Cerebellar nuclear complex (tissue), 1 donor: Measurements from ENCODE around the gene MSANTD2.

ENCODE experiments used
- DNase-seq, 2 experiments: peaks; one replicate each; lab custom pipeline; 2025; lab: John Stamatoyannopoulos, UW

Gene MSANTD2

DNA sequence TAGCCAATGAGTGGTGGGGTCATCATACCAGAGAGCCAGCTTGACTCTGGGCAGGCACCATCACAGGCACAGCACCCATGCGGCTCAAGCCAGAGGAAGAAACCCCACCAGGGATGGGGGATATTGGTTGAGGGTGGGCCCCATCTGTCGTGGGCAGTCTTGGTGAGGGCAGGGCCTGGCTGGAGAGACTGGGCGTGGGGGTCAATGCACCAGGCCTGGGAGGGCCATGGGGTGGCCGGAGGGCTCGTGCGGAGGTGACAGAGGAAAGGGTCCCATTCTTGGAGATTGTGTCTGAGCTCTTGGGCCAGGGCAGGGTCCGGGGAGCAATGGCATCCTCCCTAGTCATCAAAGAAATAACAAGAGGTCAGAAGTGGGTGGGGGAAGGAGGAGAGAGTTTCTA, 46.6 kb downstream of the MSANTD2 start:
- DNase-seq: no peak

DNA sequence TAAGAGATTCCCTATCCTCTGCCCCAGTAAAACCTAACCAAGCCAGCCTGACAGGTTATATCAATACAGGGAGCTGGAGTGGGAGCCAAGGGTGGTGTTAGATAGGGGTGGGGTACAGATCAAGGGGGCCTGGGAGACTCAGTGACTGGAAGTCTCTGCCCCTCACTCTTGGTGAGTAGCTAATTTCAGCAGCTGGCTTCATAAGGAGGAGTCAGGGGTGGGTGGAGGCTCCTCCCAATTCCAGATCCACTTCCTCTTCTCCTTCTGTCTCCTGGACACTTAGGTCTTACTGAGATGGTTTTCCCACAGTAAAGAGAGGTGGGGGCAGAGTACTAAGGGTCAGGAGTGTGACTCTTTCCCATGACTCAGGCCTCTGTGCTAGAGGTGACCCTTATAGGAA, 47.0 kb downstream of the MSANTD2 start:
- no peak for DNase-seq

DNA sequence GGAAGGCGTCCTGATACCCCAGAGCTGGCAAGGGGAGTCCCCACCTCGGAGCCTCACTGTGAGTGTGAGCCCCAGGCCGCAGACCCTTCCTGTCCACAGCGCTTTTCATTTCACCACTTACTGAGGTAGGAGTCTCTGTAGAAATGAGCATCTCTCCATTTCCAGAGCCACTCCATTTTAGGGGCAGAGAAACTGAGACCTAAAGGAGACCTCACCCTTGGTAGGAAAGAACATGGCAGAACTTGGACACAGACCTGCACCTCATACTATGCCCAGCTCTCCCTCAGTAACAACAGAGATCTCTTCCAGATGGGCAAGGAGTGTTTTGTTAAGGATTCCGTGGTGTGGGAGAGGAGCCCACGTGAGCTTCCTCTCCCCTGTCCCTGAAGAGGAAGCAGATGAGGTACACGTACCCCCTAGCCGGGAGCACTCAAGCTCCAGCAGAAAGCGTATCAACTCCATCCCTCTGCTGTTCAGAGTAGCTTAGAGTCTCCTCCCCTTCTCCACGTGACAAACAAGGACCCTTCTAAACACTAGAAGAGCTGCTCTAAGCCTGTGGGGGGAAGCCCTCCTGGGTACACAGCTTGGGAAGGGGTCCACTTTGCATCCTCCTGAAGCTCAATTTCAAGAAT, 47.6 kb downstream of the MSANTD2 start:
- no peak for DNase-seq

DNA sequence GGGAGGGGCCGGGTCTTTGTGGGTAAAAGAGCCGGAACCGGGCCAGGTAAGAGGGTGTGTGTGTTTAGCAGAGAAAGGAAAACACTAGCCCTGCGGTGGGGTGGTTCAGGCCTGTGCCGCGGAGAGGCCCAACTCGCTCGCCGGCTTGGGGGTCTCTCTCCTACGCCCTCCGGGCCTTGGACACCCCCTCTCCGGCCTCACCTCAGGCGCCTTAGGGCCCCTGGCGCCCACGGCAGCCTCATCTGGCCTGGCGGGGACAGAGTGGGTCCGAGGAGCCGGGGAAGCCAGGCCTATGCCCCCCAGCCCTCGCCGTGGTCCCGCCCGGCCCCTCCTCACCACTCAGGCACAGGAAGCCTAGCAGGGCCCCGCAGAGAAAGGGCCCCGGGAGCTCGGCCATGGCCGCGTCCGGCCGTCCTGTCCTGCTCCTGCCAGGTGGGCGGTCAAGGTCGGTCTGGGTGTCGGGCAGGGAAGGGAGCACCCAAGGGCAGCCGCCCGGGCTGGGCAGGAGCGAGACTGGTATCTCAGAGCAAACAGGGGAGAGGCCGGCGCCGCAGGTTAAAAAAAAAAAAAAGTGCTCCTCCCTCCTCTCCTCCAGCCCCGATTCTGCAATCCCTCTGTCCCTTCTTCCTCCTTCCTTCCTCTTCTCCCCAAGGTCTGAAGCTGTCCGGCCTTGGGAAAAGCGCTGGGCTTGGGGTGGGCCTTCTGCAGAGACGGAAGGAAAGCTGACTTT, 48.3 kb downstream of the MSANTD2 start, which contains the start of gene VSIG2:
TSS of gene VSIG2 (minus strand) at position 515 of the 730 bp plus-strand sequence. CDS start at position 397, 118 bp downstream.
- DNase-seq: no peak

DNA sequence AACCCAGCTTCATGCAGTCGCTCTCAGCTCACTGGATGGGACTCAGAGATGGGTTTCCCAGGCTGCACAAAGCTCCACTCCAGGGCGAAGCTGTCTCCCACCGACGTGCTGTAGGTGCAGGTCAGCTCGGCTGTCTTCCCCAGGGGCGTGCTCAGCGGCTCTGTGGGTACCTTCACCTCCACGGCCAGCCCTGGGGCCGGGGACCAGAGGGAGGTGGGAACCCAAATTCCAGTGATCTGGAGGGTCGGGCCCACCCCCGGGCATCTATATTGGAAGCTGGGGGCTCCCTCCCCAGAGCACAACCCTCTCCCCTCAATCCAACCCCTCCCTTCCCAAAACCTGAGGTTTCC, 48.8 kb downstream of the MSANTD2 start:
- no peak for DNase-seq

DNA sequence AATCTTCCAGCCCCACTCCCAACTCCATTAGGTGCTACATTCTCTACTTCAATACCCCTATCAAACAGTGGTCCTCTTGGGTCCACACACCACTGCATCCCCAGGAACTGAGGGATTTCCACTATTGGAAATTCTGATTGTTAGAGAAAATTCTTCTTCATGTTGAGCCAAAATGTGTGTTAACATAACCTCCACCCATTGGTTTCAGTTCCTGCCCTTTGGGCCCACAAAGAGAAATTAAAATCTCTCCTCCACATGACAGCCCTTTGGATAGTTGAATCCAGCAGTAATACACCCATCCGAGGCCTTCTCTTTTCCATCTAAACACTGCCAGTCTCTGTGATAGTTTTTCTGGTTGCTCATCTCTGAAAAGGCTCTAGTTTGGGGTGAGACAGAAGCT, 50.3 kb downstream of the MSANTD2 start:
- no peak for DNase-seq

DNA sequence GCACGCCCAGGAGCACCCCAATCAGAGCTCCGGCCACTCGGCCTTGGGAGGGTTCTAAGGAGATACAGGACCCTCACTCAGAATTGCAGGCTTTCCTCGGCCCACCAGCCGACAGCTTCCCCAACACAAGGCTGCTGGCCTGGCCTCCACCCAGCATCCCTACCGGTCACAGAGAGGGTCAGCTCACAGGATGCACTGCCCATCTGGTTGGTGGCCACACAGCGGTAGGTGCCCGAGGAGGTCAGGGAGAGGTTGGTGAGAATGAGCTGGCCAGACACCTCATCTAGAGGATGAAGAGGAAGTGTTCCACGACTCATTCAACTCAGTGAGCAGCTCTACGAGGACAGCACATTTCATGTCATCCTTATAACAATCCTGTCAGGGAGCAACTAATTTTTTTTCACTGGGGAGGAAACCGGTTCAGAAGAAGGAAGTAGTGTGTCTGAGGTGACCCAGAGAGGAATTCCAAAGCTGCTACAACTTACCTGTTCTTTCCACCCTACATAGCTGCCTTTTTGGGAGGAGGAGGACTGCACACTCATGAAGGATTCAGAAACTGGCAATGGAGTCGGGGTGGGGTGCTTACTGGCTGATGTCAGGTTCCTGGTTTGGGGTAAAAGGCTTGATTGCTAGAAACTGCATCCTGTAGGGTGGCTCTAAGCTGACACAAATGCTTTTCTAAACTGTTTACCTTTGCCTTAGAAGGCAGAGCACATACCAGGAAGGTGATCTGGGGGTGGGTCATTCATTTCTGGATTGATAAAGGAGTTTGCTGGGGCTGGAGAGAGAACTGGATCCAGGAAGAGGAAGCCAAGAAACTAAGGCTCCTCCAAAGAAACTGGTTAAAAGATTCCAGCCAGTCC, 51.5 kb downstream of the MSANTD2 start:
- no peak for DNase-seq

DNA sequence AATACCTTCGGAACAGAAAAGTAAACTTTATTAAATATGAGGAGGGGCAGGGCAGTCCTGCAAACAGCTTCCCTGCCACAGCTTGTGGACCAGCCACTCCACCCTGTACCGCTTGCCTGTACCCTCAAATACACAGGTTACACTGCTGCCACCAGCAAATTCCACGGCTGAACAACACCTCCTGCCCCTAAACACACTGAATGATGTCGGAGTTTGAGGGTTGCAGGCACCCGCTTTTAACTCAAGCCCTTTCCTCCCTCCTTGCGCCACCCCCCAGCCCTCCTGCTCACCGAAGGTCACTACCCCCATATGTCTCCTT, 52.1 kb downstream of the MSANTD2 start:
- DNase-seq: no peak

DNA sequence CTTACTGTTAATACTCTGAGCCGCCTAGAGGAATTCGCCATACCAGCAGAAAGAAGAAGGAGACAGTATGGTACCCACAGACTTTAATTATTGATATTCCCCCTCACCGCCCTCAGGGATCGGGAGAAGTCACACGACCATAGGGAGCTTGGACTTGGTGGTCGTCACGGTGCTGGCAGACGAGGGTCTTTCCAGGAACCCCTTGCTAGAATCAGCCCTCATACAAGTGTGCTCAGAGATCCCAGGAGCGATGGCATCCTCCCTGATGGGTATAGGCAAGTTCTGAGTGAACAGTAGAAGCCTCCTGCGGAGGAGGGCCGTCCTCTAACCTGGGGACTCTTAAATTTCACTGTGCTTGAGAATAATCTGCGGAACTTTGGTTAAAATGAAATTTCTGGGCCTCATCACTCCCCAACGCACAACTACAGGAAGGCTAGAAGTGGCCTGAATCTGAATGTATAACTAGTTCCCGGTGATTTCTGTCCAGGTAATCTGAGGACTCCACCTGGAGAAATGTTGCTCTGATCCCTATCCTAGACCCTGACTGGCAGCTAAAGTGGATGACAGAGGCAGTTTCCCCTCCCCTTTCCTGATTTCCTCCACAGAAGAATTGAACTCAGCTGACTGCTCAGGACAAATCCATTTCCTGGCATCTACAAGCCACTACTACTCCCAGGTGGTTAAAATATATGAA, 52.7 kb downstream of the MSANTD2 start:
- no peak for DNase-seq

DNA sequence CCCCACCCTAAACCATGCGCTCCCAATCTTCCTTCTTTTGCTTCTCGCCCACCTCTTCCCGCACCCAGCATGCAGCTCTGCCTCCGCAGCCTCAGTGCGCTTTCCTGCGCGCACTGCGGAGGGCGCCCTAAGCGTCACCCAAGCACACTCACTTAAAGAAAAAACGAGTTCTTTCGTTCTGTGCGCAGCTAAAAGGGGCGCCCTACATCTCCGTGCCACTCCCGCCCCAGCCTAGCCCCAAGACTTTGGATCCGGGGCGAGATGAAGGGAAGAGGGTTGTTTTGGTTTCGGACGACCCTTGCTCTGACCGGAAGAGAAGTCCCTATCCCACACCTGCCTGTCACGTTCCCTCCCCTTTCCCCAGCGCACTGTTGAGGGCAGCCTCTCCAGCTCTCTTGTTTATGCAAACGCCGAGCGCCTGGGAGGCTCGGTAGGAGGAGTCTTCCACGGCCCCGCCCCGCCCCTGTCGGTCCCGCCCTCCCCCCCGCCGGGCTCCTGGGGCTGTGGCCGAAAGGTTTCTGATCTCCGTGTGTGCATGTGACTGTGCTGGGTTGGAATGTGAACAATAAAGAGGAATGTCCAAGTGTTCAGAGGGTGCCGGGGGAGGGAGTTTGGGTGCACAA, 53.5 kb downstream of the MSANTD2 start:
- no peak for DNase-seq

DNA sequence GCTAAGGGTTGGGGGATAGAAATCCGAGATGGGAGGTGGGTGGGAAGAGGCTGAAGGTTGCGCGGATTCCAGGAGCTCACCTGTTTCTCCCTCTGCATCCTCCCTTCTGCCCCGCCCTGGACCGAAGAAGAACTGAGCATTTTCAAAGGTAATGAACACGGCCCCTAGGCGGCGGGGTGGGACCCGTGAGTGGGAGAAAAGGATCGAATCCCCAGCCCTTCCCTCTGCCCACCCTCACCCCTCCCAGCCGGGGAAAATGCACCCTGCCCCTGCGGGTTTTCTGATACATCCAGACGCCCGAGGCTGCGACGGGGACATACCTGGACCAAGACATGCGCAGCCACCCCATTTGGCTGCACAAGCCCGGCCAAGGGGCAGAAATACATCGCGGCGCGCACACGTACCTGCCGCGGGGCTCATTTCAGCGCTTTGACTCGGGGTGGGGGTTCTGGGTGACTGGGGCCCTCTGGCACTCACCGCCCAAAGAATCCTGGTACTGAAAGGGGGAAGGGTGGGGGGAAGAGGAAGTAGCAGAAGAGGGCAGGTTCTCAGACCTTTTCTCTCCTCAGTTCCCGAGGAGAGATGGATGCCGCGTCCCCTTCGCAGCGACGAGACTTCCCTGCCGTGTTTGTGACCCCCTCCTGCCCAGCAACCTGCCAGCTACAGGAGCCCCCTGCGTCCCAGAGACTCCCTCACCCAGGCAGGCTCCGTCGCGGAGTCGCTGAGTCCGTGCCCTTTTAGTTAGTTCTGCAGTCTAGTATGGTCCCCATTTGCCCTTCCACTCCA, 54.2 kb downstream of the MSANTD2 start:
- DNase-seq: no peak

DNA sequence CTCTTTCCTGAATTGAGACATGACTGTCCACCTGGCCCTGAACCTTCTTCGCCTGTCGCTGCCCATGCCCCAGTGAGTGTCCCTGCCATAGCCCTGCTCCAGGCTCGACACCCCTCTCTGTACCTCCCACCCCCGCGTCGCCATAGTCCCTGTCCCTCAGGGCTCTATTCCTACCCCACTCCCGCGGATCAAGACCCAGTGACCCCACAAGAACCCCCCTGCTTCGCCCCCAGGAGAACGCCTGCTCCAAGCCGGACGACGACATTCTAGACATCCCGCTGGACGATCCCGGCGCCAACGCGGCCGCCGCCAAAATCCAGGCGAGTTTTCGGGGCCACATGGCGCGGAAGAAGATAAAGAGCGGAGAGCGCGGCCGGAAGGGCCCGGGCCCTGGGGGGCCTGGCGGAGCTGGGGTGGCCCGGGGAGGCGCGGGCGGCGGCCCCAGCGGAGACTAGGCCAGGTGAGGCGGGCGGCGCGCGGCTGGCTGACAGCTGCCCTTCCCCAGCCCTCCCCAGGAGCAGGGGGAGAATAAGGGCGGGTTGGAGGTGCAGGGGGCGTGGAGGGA, 54.9 kb downstream of the MSANTD2 start:
- no peak for DNase-seq

DNA sequence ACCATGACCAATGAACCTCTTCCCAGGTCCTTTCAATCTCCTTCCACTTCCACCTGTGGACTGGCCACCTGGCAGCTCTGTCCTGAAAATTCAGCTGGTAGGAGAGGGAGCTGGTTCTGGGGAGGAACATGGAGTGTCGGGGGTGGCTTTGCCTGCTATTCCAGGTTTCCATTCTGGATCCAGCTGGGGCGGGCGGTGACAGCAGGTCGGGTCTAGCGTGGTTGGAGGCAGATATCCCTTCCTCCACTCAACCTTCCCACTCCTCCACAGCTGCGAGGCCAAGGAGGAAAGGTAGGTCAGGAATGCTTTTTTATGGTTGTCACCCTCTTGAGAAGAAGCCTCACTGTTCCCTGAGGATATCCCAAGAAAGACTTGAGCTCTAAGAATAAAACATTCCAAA, 57.2 kb downstream of the MSANTD2 start:
- DNase-seq: no peak

DNA sequence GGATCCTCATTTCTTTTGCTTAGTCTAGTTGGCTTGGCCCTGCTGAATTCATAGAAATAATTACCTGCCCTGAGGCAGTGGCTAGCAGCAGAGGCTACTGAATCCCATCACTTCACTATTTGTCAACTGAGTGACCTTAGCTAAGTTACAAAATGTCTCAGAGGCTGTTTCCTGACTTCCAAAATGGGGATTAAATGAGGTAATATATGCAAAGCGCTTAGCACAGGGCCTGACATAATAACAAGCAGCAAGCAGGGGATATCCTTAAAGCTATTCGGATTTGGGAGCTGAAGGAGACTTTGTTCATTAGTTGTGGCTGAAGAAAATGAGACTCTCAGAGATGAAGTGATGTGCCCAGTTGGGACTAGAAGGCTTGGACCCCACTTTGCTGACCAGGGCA, 57.7 kb downstream of the MSANTD2 start:
- no peak for DNase-seq

DNA sequence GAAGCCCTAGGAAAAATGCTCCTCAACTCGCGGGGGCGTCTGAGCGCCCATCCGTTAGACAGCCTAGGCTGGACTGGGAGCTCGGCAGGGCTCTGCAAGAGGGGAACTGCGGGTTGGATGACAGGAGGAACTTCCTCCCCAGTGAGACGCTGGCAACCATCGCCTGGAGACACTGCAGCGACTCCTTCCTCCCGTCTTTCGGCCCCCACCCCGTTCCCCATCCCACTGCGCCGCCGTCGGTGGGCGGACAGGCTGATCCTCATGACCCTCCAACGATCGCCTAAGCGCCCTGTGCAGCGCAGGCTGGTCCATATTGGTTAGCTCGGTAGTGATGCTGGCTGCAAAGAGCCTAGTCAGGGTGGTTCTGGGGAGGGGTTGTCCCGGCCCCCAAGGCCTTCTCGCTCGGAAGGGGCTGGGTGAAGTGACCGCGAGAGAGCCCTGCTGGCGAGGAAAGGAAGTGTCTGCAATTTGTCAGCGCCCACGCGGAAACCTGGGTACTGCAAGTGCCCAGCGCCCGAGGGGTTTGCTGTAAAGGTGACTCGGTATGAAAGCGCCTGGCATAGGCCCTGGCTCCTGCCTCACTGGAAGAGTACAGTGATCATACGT, 59.8 kb downstream of the MSANTD2 start:
- no peak for DNase-seq

DNA sequence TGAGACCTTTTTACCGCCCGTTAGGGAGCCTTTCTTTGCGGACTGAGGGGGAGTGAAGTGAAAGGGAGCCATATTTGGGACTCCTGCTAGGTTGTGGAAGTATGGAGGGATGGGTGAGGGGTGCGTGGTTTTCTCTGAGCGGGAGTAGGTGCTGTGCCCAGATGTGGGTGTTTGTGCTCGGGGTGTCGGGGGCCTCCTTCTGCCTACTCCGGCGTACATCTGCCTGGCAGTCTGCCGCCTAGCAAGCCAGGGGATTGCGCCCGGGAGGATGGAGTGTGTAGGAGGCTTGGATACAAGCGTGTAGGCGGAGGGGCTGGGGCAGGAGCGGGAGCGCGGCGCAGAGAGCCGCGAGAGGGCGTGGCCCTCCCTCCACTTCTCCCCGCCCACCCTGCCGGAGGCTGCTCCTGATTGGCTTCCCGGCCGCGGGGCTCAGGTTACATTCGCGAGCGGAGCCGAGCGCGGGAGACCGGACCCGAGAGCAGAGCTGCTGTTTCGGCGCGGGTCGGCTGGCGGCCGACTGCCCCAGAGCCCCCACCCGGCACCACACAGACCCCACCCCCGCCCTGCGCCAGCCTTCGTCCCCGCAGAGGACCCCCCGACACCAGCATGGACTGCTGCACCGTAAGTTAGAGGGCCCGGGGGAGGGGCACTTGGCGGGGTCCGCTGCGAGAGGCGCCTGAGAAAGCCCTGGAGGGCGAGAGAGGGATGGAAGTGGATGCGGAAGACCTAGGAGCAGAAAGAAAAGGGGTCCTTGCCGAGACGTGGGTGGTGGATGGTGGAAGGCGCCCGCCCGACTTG, 60.5 kb downstream of the MSANTD2 start, which contains the start of gene NRGN:
TSS of gene NRGN (plus strand) at position 464 of the 798 bp plus-strand sequence. CDS start at position 607, 143 bp downstream.
- peak in 1 of 2 experiments; percentile 3 for DNase-seq

DNA sequence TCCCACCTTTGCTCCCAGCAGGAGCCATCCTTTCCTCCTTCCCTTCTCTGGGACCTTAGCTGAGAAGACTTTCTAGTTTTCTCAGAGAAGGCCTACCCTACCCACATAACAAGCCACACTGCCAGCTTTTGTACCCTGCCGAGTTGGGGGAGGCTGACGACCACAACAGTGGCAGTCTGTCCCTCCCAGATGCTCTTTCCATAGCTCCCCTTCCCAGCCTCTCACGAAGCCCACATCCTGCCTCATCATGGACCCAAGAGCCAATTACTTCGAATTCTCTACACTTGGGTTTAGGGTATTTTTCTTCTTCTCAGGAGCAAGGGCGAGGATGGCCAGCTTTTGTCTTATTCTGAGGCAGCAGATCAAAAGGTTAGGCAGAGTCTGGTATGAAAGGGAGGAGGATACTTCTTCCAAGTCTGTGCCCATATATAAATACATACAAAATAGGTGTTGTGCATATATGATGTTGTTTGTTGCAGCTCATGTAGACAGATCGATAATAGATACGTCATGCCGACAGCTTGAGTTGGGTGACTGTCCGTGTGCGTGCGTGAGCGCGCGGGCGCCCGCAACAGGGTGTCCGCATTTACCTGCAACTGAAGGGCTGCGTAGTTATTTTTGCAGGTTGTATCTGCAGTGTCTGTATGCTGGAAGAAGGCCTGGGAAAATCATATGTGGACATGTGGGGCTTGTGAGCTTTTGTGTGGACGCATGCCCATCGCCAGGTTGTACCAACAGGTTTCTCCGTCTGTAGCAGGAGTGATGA, 61.3 kb downstream of the MSANTD2 start:
- DNase-seq: no peak

DNA sequence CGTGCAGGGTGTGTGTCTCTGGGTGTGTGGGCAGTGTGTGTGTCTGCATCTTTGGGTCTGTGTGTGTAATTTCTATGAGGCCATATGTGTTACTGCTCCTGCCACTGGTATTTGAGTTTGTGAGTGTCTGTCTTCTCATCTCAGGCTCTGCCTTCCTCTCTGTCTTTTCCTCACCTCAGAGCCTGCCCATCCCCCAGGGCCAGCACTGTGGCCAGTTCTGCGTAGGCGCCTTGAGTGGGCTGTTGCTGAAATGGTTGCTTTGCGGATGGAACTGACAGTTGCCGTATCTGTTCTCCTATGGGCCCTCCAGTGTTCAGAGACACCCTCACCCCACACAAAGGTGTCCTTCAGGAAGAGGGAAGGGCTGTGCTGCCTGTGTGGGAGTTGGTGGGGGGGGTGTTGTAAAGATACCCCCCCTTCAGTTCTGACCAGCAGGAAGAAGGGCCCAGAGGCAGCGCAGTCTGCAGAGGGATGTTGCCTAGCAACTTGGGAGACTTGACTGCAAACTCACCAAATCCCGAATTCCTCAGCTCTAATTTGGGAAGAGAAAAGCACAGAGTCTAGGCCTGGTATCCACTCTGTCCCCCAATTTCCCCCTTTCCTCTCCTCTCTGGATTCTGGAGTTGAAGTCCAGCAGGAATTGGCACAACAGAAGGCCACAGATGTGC, 62.4 kb downstream of the MSANTD2 start:
- DNase-seq: no peak
